Progenitor cell of endocrine pancreas (in vitro differentiated cells): Measurements from ENCODE around the gene MLF2. TPM values are rescaled to one million over a fixed set of nuclear protein-coding genes. Genes with fewer than 3 reads are reported as not detected.
A peak's percentile ranks its signal among the peaks of the same experiment; 100 is the strongest.
"Not testable (repeated sequence)": the region's sequence is repeated elsewhere in the genome, so short reads cannot be mapped to it uniquely, and the experiment has no call there.

Experiments used
- DNase-seq: peaks from one replicate; pipeline ENCODE4 v3.0.0; 2021; ENCODE audit warnings: low spot score; ENCODE audit not compliant: unreplicated experiment
- H3K27ac Mint-ChIP-seq: 2 replicates; pipeline ENCODE4 v1.8.0; 2021; ENCODE audit warnings: mild to moderate bottlenecking, moderate library complexity, mixed read lengths
- H3K27me3 Mint-ChIP-seq: 2 replicates; pipeline ENCODE4 v1.8.0; 2021; ENCODE audit warnings: mixed read lengths
- H3K36me3 Mint-ChIP-seq: 2 replicates; pipeline ENCODE4 v1.8.0; 2022; ENCODE audit warnings: mixed read lengths; ENCODE audit not compliant: insufficient read depth
- H3K4me1 Mint-ChIP-seq: 2 replicates; pipeline ENCODE4 v1.8.0; 2021; ENCODE audit warnings: low read depth, mixed read lengths
- H3K4me3 Mint-ChIP-seq: 2 replicates; pipeline ENCODE4 v1.8.0; 2021; ENCODE audit warnings: low read depth, mild to moderate bottlenecking, moderate library complexity, mixed read lengths
- H3K9me3 Mint-ChIP-seq: 2 replicates; pipeline ENCODE4 v1.8.0; 2021; ENCODE audit warnings: low read depth, mixed read lengths
- CTCF ChIP-seq: fragments of 200-600 bp; sonication (generic); IDR thresholded peaks from one replicate; pipeline ENCODE4 v1.5.0; 2021; ENCODE audit warnings: antibody characterized with exemption, mild to moderate bottlenecking; ENCODE audit not compliant: unreplicated experiment
- total RNA-seq: library from RNA; stranded (reverse); gene quantifications from 2 replicates; pipeline ENCODE4 v1.2.1, GENCODE V29; 2021

Gene MLF2
- total RNA-seq, 1 donor from 2014 or later, result 281 TPM

GRCh38 chr12:6742834-6743233, 10.1 kb downstream of the MLF2 start:
- H3K27ac Mint-ChIP-seq, result no peak overlapping the region
- H3K36me3 Mint-ChIP-seq, result peaks cover 19% of the 10 kb centered on the region
- H3K4me3 Mint-ChIP-seq, result no peak overlapping the region
- H3K4me1 Mint-ChIP-seq, result no peaks in the 10 kb centered on the region
- no peak for DNase-seq
- H3K27me3 Mint-ChIP-seq, result no peaks in the 10 kb centered on the region
- H3K9me3 Mint-ChIP-seq, result no peaks in the 10 kb centered on the region
- TF ChIP-seq CTCF, result no peak

- not testable (repeated sequence) for DNase-seq, H3K4me3 Mint-ChIP-seq, H3K27me3 Mint-ChIP-seq, H3K4me1 Mint-ChIP-seq, H3K27ac Mint-ChIP-seq, H3K9me3 Mint-ChIP-seq
- H3K36me3 Mint-ChIP-seq, result peaks cover 12% of the 10 kb centered on the region
These were observed 10.9 kb downstream of the MLF2 start for GRCh38 chr12:6742080-6742479.

- Mint-ChIP-seq H3K9me3 (no peaks in the 10 kb centered on the region), H3K36me3 (peaks cover 1% of the 10 kb centered on the region), H3K27ac (no peak overlapping the region), H3K4me3 (no peak overlapping the region), H3K27me3 (no peaks in the 10 kb centered on the region), H3K4me1 (peaks cover 4% of the 10 kb centered on the region)
- no peak for TF ChIP-seq CTCF
- DNase-seq, result no peak
These were observed 16.2 kb downstream of the MLF2 start for GRCh38 chr12:6736754-6737153.

GRCh38 chr12:6735448-6736191, 17.3 kb downstream of the MLF2 start:
- peak overlapping the region; percentile 11 for H3K27ac Mint-ChIP-seq
- H3K9me3 Mint-ChIP-seq, result no peaks in the 10 kb centered on the region
- DNase-seq, result peak; percentile 51

GRCh38 chr12:6734506-6735387, 18.2 kb downstream of the MLF2 start:
- H3K9me3 Mint-ChIP-seq, result no peaks in the 10 kb centered on the region
- H3K27me3 Mint-ChIP-seq, result no peaks in the 10 kb centered on the region
- peaks cover 15% of the 10 kb centered on the region for H3K36me3 Mint-ChIP-seq
- no peak for TF ChIP-seq CTCF
- no peak for DNase-seq
- no peak overlapping the region for H3K27ac Mint-ChIP-seq
- peaks cover 4% of the 10 kb centered on the region for H3K4me1 Mint-ChIP-seq
- no peak overlapping the region for H3K4me3 Mint-ChIP-seq

More at GRCh38 chr12:6735448-6736191, 17.3 kb downstream of the MLF2 start:
- Mint-ChIP-seq H3K27me3 (no peaks in the 10 kb centered on the region), H3K4me3 (no peak overlapping the region), H3K4me1 (peaks cover 4% of the 10 kb centered on the region), H3K36me3 (peaks cover 9% of the 10 kb centered on the region)
- peak; percentile 89 for TF ChIP-seq CTCF
